HCT116 (cell line): ENCODE measurements around the gene WRAP53. TPM values are rescaled to one million over a fixed set of nuclear protein-coding genes. Genes with fewer than 3 reads are reported as not detected.

Experiments
- ATAC-seq: fragments of 200-7000 bp; cut with Tn5 transposase; 2 replicates; pipeline ENCODE4 v1.9.1; 2020; ENCODE audit warnings: mild to moderate bottlenecking, moderate library complexity
- BruUV-seq: library from RNA; stranded (reverse); fragments of 400-500 nt; replicated peaks from 2 replicates; lab custom pipeline; 2021; lab: Mats Ljungman, UMichigan
- CTCF ChIA-PET: fragments of 300-600 bp; sonication (Branson Sonifier 250); formaldehyde crosslinking; loops from one replicate; lab custom pipeline; 2021; ENCODE audit warnings: antibody characterized with exemption; lab: Charles Lee
- POLR2A ChIA-PET: fragments of 300-600, 350-600 bp; sonication (Branson Sonifier 250); formaldehyde crosslinking; loops from one replicate; lab custom pipeline; 2021; ENCODE audit warnings: antibody characterized with exemption; lab: Charles Lee
- RAD21 ChIA-PET, 2 experiments: fragments of 300-600 bp; sonication (Branson Sonifier 250); formaldehyde crosslinking; loops; one replicate each; lab custom pipeline; 2023; ENCODE audit warnings: low total read pairs in 2 of 2; ENCODE audit not compliant: uncharacterized antibody in 2 of 2, unreplicated experiment in 2 of 2, low non-redundant PET in 1 of 2; lab: Charles Lee
- DNase-seq: peaks from one replicate; pipeline ENCODE4 v3.0.0-alpha.2; 2010; ENCODE audit warnings: low read depth, low spot score
- H2AFZ ChIP-seq: fragments of 200-600 bp; shearing (Covaris generic), sonication (generic); 2 replicates; pipeline ENCODE4 v1.6.1; 2017; ENCODE audit warnings: low read depth, mixed run types, mixed read lengths, antibody characterized with exemption, low read length; ENCODE audit not compliant: poor library complexity, severe bottlenecking
- H3K27ac ChIP-seq: 2 replicates; pipeline ENCODE4 v1.5.1; 2012; ENCODE audit warnings: low read depth, low read length
- H3K27me3 ChIP-seq: fragments of 200-600 bp; sonication (generic); 2 replicates; pipeline ENCODE4 v1.6.1; 2016; ENCODE audit warnings: mixed run types, low read length, mixed read lengths; ENCODE audit not compliant: insufficient read depth
- H3K36me3 ChIP-seq, 2 experiments: fragments of 200-500 bp in 1 of 2; fragments of 200-600 bp in 1 of 2; sonication (Bioruptor generic) in 1 of 2; sonication (generic) in 1 of 2; 2 replicates each; pipeline versions ENCODE4 v1.5.1 to v1.6.1; 2014 to 2016; ENCODE audit warnings: low read length in 2 of 2, inconsistent platforms in 1 of 2, mixed read lengths in 1 of 2, mixed run types in 1 of 2; ENCODE audit not compliant: insufficient read depth in 2 of 2, control insufficient read depth in 1 of 2
- H3K4me1 ChIP-seq, 2 experiments: fragments of 200-600 bp in 1 of 2; sonication (generic) in 1 of 2; 2 replicates each; pipeline versions ENCODE4 v1.5.1 to v1.6.1; 2012 to 2017; ENCODE audit warnings: low read length in 2 of 2, inconsistent platforms in 1 of 2, mild to moderate bottlenecking in 1 of 2, mixed read lengths in 1 of 2, mixed run types in 1 of 2, moderate library complexity in 1 of 2; ENCODE audit not compliant: insufficient read depth in 2 of 2, control insufficient read depth in 1 of 2
- H3K4me2 ChIP-seq: fragments of 200-600 bp; sonication (generic); 2 replicates; pipeline ENCODE4 v1.6.1; 2017; ENCODE audit warnings: mixed run types, low read length, mixed read lengths
- H3K4me3 ChIP-seq, 2 experiments: fragments of 200-600 bp in 1 of 2; sonication (generic) in 1 of 2; replicated peaks in 1 of 2; 2 replicates each; pipeline ENCODE4 v1.5.1; 2011 to 2016; ENCODE audit warnings: low read length in 2 of 2, control low read depth in 1 of 2, low read depth in 1 of 2, mild to moderate bottlenecking in 1 of 2, mixed read lengths in 1 of 2, mixed run types in 1 of 2
- H3K79me2 ChIP-seq: fragments of 200-600 bp; sonication (generic); 2 replicates; pipeline ENCODE4 v1.6.1; 2017; ENCODE audit warnings: mild to moderate bottlenecking, mixed run types, low read length, moderate library complexity, mixed read lengths; ENCODE audit not compliant: insufficient read depth
- H3K9ac ChIP-seq: fragments of 200-600 bp; sonication (generic); 2 replicates; pipeline ENCODE4 v1.6.1; 2016; ENCODE audit warnings: low read length, mixed read lengths
- H3K9me2 ChIP-seq: fragments of 200-600 bp; sonication (generic), shearing (Covaris generic); 2 replicates; pipeline ENCODE4 v1.6.1; 2017; ENCODE audit warnings: mixed run types, mild to moderate bottlenecking, moderate library complexity; ENCODE audit not compliant: insufficient read depth
- H3K9me3 ChIP-seq, 2 experiments: fragments of 200-500 bp in 1 of 2; fragments of 200-600 bp in 1 of 2; sonication (Bioruptor generic) in 1 of 2; sonication (generic) in 1 of 2; 2 replicates each; pipeline ENCODE4 v1.6.1; 2014 to 2017; ENCODE audit warnings: low read length in 2 of 2, mixed read lengths in 2 of 2, inconsistent platforms in 1 of 2, low read depth in 1 of 2, mild to moderate bottlenecking in 1 of 2, mixed run types in 1 of 2, moderate library complexity in 1 of 2; ENCODE audit not compliant: control insufficient read depth in 1 of 2, insufficient read depth in 1 of 2
- H4K20me1 ChIP-seq: fragments of 200-600 bp; sonication (generic), shearing (Covaris generic); 2 replicates; pipeline ENCODE4 v1.6.1; 2017; ENCODE audit warnings: mixed run types, mild to moderate bottlenecking, moderate library complexity; ENCODE audit not compliant: insufficient read depth
- CBX3 ChIP-seq: IDR thresholded peaks from 2 replicates; pipeline ENCODE4 v1.6.1; 2012; ENCODE audit warnings: low read depth
- CEBPB ChIP-seq: IDR thresholded peaks from 2 replicates; pipeline ENCODE4 v1.6.1; 2012; ENCODE audit warnings: low read depth
- EGR1 ChIP-seq: IDR thresholded peaks from 2 replicates; pipeline ENCODE4 v1.6.1; 2012; ENCODE audit warnings: low read depth
- ELF1 ChIP-seq: IDR thresholded peaks from 2 replicates; pipeline ENCODE4 v1.6.1; 2012; ENCODE audit warnings: low read depth, borderline replicate concordance
- EZH2 ChIP-seq: fragments of 200-600 bp; sonication (generic); IDR thresholded peaks from 2 replicates; pipeline ENCODE4 v1.6.1; 2017; ENCODE audit warnings: antibody characterized with exemption, mixed run types
- EZH2phosphoT487 ChIP-seq: fragments of 200-600 bp; IDR thresholded peaks from 2 replicates; pipeline ENCODE4 v1.6.1; 2018; ENCODE audit warnings: antibody characterized with exemption, borderline replicate concordance
- FOSL1 ChIP-seq: IDR thresholded peaks from 2 replicates; pipeline ENCODE4 v1.6.1; 2012; ENCODE audit warnings: low read depth
- JUND ChIP-seq: IDR thresholded peaks from 2 replicates; pipeline ENCODE4 v1.6.1; 2012
- POLR2AphosphoS5 ChIP-seq: IDR thresholded peaks from 2 replicates; pipeline ENCODE4 v1.6.1; 2011; ENCODE audit warnings: mild to moderate bottlenecking, low read depth, low read length, moderate library complexity
- RAD21 ChIP-seq: IDR thresholded peaks from 2 replicates; pipeline ENCODE4 v1.6.1; 2012; ENCODE audit warnings: low read depth, mild to moderate bottlenecking
- SIN3A ChIP-seq: IDR thresholded peaks from 2 replicates; pipeline ENCODE4 v1.6.1; 2012; ENCODE audit warnings: low read depth
- SP1 ChIP-seq: IDR thresholded peaks from 2 replicates; pipeline ENCODE4 v1.6.1; 2012; ENCODE audit warnings: low read depth
- SRF ChIP-seq: IDR thresholded peaks from 2 replicates; pipeline ENCODE4 v1.6.1; 2012; ENCODE audit warnings: low read depth
- TCF7L2 ChIP-seq: IDR thresholded peaks from 2 replicates; pipeline ENCODE4 v1.7.0; 2011; ENCODE audit warnings: borderline replicate concordance, inconsistent platforms; ENCODE audit not compliant: insufficient read depth, insufficient read length; ENCODE audit errors: extremely low read depth
- YY1 ChIP-seq: IDR thresholded peaks from 2 replicates; pipeline ENCODE4 v1.6.1; 2011; ENCODE audit warnings: low read length, low read depth, moderate library complexity, mild to moderate bottlenecking; ENCODE audit not compliant: insufficient replicate concordance; ENCODE audit errors: extremely low read depth
- ZFX ChIP-seq: fragments of 450-650 bp; IDR thresholded peaks from 2 replicates; pipeline ENCODE4 v1.6.1; 2017
- ZNF274 ChIP-seq: fragments of 200-500 bp; sonication (Bioruptor generic); IDR thresholded peaks from 2 replicates; pipeline ENCODE4 v1.6.1; 2014; ENCODE audit warnings: mild to moderate bottlenecking, low read depth, low read length, inconsistent platforms
- intact Hi-C: fragments of 100-400 bp; cut with micrococcal nuclease; formaldehyde crosslinking; loops from 2 replicates; pipeline ENCODE4 v1.10.0; 2022
- total RNA-seq: library from RNA; stranded (reverse); gene quantifications from one replicate; pipeline ENCODE4 v1.2.1, GENCODE V29; 2021; ENCODE audit not compliant: unreplicated experiment
- TF ChIP-seq, protein P1 (sequence below): IDR thresholded peaks from 2 replicates; pipeline ENCODE4 v1.6.1; 2012; ENCODE audit warnings: low read depth
- TF ChIP-seq, protein P2 (sequence below): IDR thresholded peaks from 2 replicates; pipeline ENCODE4 v1.6.1; 2011; ENCODE audit warnings: mild to moderate bottlenecking, low read length, moderate library complexity; ENCODE audit not compliant: insufficient replicate concordance; ENCODE audit errors: extremely low read depth
- TF ChIP-seq, protein P3 (sequence below): IDR thresholded peaks from 2 replicates; pipeline ENCODE4 v1.6.1; 2012

The WRAP53 gene
- total RNA-seq, 1 experiment from 2014 or later = 28.8 TPM

DNA sequence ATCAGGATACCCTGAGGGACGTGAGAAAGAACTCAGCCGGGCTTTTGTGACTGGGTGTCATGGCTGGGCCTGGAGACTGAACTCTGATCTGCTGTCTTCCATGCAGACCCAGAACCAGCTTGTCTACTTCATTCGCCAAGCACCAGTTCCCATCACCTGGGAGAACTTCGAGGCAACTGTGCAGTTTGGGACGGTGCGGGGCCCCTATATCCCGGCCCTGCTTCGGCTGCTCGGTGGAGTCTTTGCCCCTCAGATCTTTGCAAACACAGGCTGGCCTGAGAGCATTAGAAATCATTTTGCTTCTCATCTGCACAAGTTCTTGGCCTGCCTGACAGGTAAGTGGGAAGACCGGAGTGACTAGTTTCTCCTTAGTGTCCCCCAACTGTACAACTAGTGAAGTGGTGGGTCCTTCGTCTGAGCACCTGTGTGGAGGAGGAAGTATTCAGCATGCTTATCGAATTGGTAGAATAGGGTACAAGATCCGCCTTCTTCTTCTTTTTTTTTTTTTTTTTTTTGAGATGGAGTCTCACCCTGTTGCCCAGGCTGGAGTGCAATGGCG lies 44.8 kb downstream of the WRAP53 start:
- Histone ChIP-seq H3K9ac (no peak overlapping the region), H3K9me2 (no peaks in the 10 kb centered on the region), H4K20me1 (no peaks in the 10 kb centered on the region), H3K4me2 (no peak overlapping the region), H3K9me3 (no peaks in the 10 kb centered on the region), H3K36me3 (no peaks in the 10 kb centered on the region), H3K27ac (no peak overlapping the region), H3K79me2 (no peaks in the 10 kb centered on the region), H2AFZ (no peak overlapping the region), H3K27me3 (no peaks in the 10 kb centered on the region), H3K4me3 (no peak overlapping the region), H3K4me1 (no peaks in the 10 kb centered on the region)
- ATAC-seq = no peak
- intact Hi-C loops = no loop called here
- TF ChIP-seq SP1 (no peak), TCF7L2 (no peak), RAD21 (no peak), ZFX (no peak), POLR2AphosphoS5 (no peak), SIN3A (no peak), FOSL1 (no peak), YY1 (no peak), ELF1 (no peak), CEBPB (no peak), EGR1 (no peak), CBX3 (no peak), SRF (no peak), JUND (no peak), ZNF274 (no peak), EZH2 (no peak), EZH2phosphoT487 (no peak)
- TF ChIP-seq, protein P1, sequence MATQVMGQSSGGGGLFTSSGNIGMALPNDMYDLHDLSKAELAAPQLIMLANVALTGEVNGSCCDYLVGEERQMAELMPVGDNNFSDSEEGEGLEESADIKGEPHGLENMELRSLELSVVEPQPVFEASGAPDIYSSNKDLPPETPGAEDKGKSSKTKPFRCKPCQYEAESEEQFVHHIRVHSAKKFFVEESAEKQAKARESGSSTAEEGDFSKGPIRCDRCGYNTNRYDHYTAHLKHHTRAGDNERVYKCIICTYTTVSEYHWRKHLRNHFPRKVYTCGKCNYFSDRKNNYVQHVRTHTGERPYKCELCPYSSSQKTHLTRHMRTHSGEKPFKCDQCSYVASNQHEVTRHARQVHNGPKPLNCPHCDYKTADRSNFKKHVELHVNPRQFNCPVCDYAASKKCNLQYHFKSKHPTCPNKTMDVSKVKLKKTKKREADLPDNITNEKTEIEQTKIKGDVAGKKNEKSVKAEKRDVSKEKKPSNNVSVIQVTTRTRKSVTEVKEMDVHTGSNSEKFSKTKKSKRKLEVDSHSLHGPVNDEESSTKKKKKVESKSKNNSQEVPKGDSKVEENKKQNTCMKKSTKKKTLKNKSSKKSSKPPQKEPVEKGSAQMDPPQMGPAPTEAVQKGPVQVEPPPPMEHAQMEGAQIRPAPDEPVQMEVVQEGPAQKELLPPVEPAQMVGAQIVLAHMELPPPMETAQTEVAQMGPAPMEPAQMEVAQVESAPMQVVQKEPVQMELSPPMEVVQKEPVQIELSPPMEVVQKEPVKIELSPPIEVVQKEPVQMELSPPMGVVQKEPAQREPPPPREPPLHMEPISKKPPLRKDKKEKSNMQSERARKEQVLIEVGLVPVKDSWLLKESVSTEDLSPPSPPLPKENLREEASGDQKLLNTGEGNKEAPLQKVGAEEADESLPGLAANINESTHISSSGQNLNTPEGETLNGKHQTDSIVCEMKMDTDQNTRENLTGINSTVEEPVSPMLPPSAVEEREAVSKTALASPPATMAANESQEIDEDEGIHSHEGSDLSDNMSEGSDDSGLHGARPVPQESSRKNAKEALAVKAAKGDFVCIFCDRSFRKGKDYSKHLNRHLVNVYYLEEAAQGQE = no peak
- TF ChIP-seq, protein P2, sequence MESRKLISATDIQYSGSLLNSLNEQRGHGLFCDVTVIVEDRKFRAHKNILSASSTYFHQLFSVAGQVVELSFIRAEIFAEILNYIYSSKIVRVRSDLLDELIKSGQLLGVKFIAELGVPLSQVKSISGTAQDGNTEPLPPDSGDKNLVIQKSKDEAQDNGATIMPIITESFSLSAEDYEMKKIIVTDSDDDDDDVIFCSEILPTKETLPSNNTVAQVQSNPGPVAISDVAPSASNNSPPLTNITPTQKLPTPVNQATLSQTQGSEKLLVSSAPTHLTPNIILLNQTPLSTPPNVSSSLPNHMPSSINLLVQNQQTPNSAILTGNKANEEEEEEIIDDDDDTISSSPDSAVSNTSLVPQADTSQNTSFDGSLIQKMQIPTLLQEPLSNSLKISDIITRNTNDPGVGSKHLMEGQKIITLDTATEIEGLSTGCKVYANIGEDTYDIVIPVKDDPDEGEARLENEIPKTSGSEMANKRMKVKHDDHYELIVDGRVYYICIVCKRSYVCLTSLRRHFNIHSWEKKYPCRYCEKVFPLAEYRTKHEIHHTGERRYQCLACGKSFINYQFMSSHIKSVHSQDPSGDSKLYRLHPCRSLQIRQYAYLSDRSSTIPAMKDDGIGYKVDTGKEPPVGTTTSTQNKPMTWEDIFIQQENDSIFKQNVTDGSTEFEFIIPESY = no peak
- TF ChIP-seq, protein P3, sequence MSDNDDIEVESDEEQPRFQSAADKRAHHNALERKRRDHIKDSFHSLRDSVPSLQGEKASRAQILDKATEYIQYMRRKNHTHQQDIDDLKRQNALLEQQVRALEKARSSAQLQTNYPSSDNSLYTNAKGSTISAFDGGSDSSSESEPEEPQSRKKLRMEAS = no peak
- DNase-seq = no peak
- CTCF ChIA-PET = no interaction called here
- POLR2A ChIA-PET = no interaction called here
- no TSS peak for BruUV-seq
- RAD21 ChIA-PET = no interaction called here
